Ishikawa (cell line): Measurements from ENCODE around the gene KRTAP7-1.

Experiments used
- CEBPB ChIP-seq: IDR thresholded peaks from 2 replicates; pipeline ENCODE4 v1.6.1; 2012
- CREB1 ChIP-seq: IDR thresholded peaks from 2 replicates; pipeline ENCODE4 v1.6.1; 2012; ENCODE audit warnings: low read depth
- EGR1 ChIP-seq: IDR thresholded peaks from 2 replicates; pipeline ENCODE4 v1.6.1; 2012
- EP300 ChIP-seq: IDR thresholded peaks from 2 replicates; pipeline ENCODE4 v1.6.1; 2012; ENCODE audit warnings: borderline replicate concordance
- FOXM1 ChIP-seq: IDR thresholded peaks from 2 replicates; pipeline ENCODE4 v1.6.1; 2012; ENCODE audit warnings: low read depth, borderline replicate concordance
- NFIC ChIP-seq: IDR thresholded peaks from 2 replicates; pipeline ENCODE4 v1.6.1; 2012
- RAD21 ChIP-seq: IDR thresholded peaks from 2 replicates; pipeline ENCODE4 v1.6.1; 2012; ENCODE audit warnings: low read depth
- TAF1 ChIP-seq: IDR thresholded peaks from 2 replicates; pipeline ENCODE4 v1.6.1; 2012; ENCODE audit warnings: low read depth, mild to moderate bottlenecking
- TCF12 ChIP-seq: IDR thresholded peaks from 2 replicates; pipeline ENCODE4 v1.6.1; 2012; ENCODE audit warnings: low read depth
- TEAD4 ChIP-seq: IDR thresholded peaks from 2 replicates; pipeline ENCODE4 v1.6.1; 2012
- YY1 ChIP-seq: IDR thresholded peaks from 2 replicates; pipeline ENCODE4 v1.6.1; 2012; ENCODE audit warnings: low read depth
- ZBTB7A ChIP-seq: IDR thresholded peaks from 2 replicates; pipeline ENCODE4 v1.6.1; 2012; ENCODE audit warnings: low read depth
- TF ChIP-seq, protein P1 (sequence below): IDR thresholded peaks from 2 replicates; pipeline ENCODE4 v1.6.1; 2012
- TF ChIP-seq, protein P2 (sequence below): IDR thresholded peaks from 2 replicates; pipeline ENCODE4 v1.6.1; 2012
- TF ChIP-seq, protein P3 (sequence below): IDR thresholded peaks from 2 replicates; pipeline ENCODE4 v1.6.1; 2012; ENCODE audit warnings: low read depth, mild to moderate bottlenecking

KRTAP7-1 gene

DNA sequence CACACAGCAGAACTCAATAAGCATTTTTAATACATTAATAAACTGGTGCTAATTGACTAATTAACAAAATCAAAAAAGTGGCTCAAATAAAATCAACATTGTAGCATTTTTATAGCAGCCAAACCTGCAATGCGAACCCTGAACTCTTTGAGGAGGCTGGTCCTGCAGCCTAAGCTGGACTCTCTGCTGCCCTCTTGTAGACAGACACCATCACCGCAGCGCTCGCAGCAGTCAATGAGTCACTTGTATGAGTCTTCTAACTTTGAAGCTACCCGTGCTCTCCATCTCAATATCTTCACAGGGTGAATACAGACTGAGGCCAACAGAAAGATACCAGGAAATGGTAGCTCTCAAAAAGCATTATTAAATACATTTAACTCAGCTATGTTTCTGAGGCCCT is 9.7 kb upstream of the KRTAP7-1 start:
- TF ChIP-seq FOXM1 (no peak), YY1 (no peak), TEAD4 (no peak), RAD21 (no peak), ZBTB7A (no peak), EP300 (no peak), TAF1 (no peak), EGR1 (no peak), NFIC (no peak), CREB1 (no peak), CEBPB (no peak), TCF12 (no peak)
- TF ChIP-seq, protein P1, sequence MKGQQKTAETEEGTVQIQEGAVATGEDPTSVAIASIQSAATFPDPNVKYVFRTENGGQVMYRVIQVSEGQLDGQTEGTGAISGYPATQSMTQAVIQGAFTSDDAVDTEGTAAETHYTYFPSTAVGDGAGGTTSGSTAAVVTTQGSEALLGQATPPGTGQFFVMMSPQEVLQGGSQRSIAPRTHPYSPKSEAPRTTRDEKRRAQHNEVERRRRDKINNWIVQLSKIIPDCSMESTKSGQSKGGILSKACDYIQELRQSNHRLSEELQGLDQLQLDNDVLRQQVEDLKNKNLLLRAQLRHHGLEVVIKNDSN: no peak
- TF ChIP-seq, protein P2, sequence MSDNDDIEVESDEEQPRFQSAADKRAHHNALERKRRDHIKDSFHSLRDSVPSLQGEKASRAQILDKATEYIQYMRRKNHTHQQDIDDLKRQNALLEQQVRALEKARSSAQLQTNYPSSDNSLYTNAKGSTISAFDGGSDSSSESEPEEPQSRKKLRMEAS: no peak
- TF ChIP-seq, protein P3, sequence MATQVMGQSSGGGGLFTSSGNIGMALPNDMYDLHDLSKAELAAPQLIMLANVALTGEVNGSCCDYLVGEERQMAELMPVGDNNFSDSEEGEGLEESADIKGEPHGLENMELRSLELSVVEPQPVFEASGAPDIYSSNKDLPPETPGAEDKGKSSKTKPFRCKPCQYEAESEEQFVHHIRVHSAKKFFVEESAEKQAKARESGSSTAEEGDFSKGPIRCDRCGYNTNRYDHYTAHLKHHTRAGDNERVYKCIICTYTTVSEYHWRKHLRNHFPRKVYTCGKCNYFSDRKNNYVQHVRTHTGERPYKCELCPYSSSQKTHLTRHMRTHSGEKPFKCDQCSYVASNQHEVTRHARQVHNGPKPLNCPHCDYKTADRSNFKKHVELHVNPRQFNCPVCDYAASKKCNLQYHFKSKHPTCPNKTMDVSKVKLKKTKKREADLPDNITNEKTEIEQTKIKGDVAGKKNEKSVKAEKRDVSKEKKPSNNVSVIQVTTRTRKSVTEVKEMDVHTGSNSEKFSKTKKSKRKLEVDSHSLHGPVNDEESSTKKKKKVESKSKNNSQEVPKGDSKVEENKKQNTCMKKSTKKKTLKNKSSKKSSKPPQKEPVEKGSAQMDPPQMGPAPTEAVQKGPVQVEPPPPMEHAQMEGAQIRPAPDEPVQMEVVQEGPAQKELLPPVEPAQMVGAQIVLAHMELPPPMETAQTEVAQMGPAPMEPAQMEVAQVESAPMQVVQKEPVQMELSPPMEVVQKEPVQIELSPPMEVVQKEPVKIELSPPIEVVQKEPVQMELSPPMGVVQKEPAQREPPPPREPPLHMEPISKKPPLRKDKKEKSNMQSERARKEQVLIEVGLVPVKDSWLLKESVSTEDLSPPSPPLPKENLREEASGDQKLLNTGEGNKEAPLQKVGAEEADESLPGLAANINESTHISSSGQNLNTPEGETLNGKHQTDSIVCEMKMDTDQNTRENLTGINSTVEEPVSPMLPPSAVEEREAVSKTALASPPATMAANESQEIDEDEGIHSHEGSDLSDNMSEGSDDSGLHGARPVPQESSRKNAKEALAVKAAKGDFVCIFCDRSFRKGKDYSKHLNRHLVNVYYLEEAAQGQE: no peak

DNA sequence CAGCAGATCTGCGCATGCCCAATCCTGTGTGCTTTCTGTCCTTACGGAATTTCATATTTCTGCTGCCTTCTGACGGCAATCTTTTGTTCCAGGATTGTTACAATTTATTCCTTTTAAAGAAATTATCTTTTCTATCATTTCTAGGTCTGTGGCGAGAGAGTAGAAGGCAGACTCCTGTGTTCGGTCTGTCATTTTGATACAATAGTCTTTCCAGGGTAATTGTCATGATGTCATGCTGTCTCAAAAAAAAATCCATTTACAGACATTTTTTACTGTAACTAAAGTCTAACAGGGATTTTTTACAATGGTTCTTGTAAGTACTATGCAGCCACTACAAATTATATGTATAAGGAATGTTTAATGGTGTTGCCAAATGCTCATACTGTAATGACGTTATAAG is 9.0 kb upstream of the KRTAP7-1 start:
- TF ChIP-seq ZBTB7A (no peak), RAD21 (no peak), CREB1 (no peak), EP300 (no peak), NFIC (no peak), TAF1 (no peak), YY1 (no peak), TEAD4 (no peak), CEBPB (no peak), FOXM1 (no peak), TCF12 (no peak), EGR1 (no peak)
- TF ChIP-seq, protein P1: no peak
- TF ChIP-seq, protein P2: no peak
- TF ChIP-seq, protein P3: no peak

DNA sequence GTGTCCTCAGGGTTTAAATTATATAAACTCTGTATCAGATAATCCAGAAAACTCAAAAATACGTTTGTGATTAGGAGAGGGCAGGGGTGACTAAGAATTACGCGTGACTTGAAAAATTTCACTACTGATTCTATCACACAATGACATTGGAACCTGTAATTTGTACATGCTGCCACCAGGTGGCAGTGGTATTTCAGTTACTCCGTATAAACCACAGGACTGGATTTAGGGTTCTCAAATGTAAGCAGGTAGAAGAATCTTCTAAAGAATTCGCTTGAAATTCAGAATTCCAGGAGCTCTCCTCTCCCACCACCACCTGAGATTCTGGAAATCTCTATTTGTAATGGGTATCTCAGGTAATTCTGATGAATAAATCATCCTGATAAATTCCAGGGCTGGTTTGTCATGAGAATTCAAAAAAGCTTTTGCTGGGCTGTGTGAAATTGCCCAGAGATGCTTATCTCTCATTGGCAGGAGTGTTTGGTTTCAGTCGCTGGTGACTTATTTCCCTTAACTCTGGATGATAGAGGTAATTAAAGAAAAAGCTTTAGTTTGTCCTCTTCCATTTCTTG is 1.7 kb upstream of the KRTAP7-1 start:
- TF ChIP-seq RAD21: peak; percentile 20; the same call in 1 of the 2 replicates
- TF ChIP-seq TAF1: no peak

DNA sequence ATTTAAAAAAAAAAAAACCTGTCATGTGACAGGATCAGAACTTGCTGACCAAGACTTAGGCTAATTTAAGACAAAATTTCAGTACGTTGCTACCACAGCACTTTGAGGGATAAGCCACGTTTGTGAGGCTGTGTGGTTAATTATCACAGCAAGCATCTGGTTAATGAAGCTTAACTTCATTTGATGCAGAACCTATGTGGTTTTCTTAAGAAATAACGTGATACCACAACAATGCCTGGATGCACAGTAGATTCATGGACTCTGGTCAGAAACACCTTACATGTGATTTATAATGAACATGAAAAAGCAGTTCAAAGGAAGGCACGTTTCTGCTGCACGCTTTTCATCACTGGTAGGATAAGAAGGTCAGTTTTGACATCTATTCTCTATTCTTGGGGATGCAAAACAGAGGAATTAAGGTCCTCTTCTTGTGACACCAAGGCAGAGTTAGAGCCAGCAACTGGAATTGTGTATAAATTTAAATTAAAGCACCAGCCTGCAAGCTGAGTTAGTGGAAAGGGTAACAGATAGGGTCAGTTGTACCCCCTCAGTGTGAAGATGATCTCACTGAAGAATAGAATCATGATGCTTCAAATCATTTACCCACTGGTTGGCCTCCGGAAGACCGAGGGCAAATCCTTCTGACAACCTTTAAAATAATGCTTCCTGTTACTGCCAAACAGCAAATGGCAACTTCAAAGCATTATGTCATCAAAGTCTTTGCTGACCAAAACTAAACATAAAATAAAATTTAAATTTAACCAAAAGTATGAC is 10.5 kb downstream of the KRTAP7-1 start:
- TF ChIP-seq, protein P2: no peak
- TF ChIP-seq YY1 (no peak), RAD21 (no peak), EGR1 (no peak), EP300 (no peak), TCF12 (no peak), CREB1 (no peak), ZBTB7A (no peak), FOXM1 (no peak), TEAD4 (no peak), CEBPB (no peak), NFIC (no peak), TAF1 (no peak)
- TF ChIP-seq, protein P1: no peak
- TF ChIP-seq, protein P3: no peak
